Mammary epithelial cell (primary cell): ENCODE measurements around the gene NDST1.

Experiments used
- CTCF ChIP-seq, 2 donors: IDR thresholded peaks in 1 of 2; conservative IDR thresholded peaks in 1 of 2; 2 replicates each; pipeline ENCODE4 v1.5.1; 2011 to 2012; ENCODE audit warnings: inconsistent platforms in 2 of 2, low read length in 2 of 2, mild to moderate bottlenecking in 2 of 2, control low read depth in 1 of 2, low read depth in 1 of 2; ENCODE audit not compliant: insufficient read depth in 1 of 2; ENCODE audit errors: extremely low read depth in 1 of 2
- EZH2 ChIP-seq: IDR thresholded peaks from 2 replicates; pipeline ENCODE4 v1.6.1; 2012; ENCODE audit warnings: low read length, inconsistent platforms, borderline replicate concordance

DNA sequence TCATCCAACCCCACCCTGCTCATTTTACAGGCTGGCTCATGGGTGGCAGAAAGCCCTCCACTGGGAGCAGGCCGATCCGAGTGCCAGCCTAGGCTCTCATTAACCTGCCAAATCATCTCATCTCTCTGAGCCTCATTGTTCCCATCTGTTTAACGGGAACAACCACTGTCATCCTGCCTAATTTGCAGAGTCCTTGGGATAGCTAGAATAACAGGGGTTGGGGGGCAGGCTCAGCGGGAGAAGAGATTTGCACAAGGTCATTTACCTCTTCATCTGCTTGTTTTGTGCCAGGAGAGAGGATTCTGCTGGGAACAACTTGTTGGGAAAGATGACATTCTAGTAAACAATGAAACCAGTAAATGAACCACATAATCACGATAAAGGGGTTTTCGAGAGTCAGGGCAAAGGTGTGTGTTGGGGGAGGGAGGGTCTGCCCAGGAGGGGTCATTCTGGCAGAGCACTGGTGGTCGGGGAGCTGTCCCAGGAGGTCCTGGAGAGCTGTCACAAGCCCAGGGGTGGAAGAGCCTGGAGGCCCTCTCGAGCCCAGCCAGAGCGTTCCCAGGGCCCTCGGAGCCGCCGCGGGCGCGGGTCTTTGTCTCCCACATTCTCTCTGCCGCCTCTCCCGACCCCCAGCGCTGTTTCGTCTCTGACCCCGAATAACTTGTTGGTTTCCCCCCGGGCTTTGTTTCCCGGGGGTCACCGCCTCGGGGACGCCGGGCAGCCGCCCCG lies 22.8 kb upstream of the NDST1 start:
- no peak for TF ChIP-seq CTCF (conservative IDR thresholded peaks at IDR 0.05 in 1 of 2, IDR thresholded peaks at IDR 0.05 in 1 of 2; ENCODE audit: extremely low read depth in 1 of 2, insufficient read depth in 1 of 2, low read depth in 1 of 2, low read length in 2 of 2)
- TF ChIP-seq EZH2: no peak
